ENCODE results near the gene PEX10.

Gene PEX10

GRCh38 chr1:2360588-2361364 is 51.6 kb downstream of the PEX10 start:
- no peak overlapping the region for H3K4me3 ChIP-seq (ENCODE audit: low read length)
- DNase-seq (ENCODE audit: low read depth), result peak; percentile 51
- TF ChIP-seq CTCF (conservative IDR thresholded peaks at IDR 0.05; ENCODE audit: low read length), result no peak

GRCh38 chr1:2358651-2359640 is 53.4 kb downstream of the PEX10 start:
- DNase-seq (ENCODE audit: low read depth), result no peak
- TF ChIP-seq CTCF (conservative IDR thresholded peaks at IDR 0.05; ENCODE audit: low read length), result no peak
- no peak overlapping the region for H3K4me3 ChIP-seq (ENCODE audit: low read length)

GRCh38 chr1:2358072-2358471 is 54.3 kb downstream of the PEX10 start:
- TF ChIP-seq CTCF (conservative IDR thresholded peaks at IDR 0.05; ENCODE audit: low read length), result no peak
- DNase-seq (ENCODE audit: low read depth), result no peak
- H3K4me3 ChIP-seq (ENCODE audit: low read length), result no peak overlapping the region

GRCh38 chr1:2356911-2357845 is 55.2 kb downstream of the PEX10 start:
- DNase-seq (ENCODE audit: low read depth), result no peak
- no peak for TF ChIP-seq CTCF (conservative IDR thresholded peaks at IDR 0.05; ENCODE audit: low read length)

DNA sequence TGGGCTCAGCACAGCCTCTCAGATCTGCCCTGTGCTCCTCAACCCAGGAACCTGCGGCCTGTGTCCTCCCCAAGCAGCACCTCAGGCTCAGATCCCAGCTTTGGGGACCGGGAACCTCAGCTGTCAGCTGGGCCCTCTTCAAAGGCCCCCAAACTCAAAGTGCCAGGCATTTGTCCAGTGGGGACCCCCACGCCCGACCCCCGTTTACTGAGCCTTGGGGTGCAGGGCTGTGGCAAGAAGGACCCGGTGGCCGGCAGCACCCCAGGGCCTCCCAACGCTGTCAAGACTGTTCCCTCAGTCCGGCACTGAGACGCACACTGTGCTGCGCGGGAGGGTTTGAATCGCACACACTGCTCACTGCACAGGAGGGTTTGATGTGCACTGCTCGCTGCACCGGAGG is 56.0 kb downstream of the PEX10 start:
- DNase-seq (ENCODE audit: low read depth), result no peak
- no peak overlapping the region for H3K4me3 ChIP-seq (ENCODE audit: low read length)
- TF ChIP-seq CTCF (conservative IDR thresholded peaks at IDR 0.05; ENCODE audit: low read length), result no peak

More at GRCh38 chr1:2356911-2357845, 55.2 kb downstream of the PEX10 start:
- H3K4me3 ChIP-seq (ENCODE audit: low read length), result no peak overlapping the region

DNA sequence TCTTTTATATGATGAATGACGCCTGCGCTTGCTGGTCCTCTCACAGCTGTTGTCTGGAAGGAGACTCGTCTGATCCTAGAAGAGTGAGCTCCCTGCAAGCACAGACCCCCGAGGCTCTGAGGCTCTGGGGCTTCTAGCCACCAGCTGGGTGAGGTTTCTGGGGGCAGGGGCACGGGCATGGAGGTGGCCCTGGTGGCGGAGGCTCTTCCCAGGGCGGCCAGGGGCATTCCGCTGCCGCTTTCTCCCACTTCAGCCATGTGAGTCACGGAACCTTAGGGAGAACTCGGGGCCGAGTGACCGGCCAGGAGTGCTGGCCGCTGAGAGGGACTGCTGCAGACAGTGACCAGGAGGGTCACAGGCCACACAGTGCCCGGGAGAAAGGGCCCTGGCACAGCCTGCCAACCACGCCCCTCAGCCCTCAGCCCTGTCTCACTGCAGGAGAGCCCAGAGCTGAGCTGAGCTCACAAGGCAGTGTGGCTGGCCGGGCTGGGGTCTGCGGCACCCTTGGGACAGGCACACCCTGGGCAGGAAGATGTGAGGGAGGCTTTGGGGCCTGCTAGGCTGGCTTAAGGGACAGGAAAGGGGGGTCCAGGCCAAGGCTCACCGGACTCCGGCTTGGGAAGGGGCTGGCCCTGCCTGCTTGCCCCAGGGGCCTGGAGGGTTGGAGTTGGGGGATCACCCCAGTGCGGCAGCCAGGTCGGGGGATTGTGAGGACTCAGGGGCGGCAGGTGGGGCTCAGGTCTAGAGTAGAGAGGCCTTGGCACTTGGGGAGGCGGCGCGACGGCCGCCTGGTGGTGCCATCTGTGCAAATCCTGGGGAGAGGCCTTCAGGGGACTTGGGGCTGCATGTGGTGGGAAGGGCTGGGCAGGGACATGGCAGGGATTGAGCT is 56.7 kb downstream of the PEX10 start:
- no peak overlapping the region for H3K4me3 ChIP-seq (ENCODE audit: low read length)
- DNase-seq (ENCODE audit: low read depth), result no peak
- TF ChIP-seq CTCF (conservative IDR thresholded peaks at IDR 0.05; ENCODE audit: low read length), result no peak

Data from AG10803 (cell line).